Measurements from ENCODE around the gene KIF18B.

The KIF18B gene

DNA sequence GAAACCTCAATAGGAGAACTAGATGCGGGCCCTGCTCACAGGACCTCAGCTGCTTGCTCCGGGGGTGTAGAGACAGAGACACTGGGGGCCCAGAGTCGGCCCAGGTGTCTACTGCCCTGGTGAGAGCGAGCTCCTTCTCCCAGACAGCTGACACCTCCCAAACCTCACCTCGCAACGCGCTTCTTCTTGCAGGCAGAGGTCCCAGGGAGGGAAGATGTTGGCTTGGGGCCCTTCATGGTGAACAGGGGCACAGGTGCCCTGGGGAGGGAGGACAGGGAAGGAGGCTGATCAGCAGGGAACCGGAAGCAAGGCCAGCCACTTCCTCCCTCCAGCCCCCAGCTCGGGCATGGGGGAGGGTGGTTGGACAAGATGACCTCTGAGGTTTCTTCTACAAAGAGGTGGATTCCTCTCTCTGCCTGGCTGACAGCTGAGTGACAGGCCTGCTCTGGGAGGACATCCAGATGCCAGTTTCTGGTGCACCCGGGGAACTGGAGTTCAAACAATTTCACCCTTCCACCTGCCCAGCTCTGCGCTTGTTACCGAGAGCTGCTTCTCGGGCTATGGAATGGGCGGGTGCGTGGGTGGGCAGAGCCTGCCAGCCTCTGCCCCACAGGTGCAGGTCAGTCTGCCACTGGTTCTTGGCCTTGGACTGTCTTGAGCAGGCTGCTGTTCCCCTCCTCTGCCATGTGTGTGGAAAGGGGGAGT is 20.6 kb downstream of the KIF18B start:
- TF ChIP-seq, protein P1, sequence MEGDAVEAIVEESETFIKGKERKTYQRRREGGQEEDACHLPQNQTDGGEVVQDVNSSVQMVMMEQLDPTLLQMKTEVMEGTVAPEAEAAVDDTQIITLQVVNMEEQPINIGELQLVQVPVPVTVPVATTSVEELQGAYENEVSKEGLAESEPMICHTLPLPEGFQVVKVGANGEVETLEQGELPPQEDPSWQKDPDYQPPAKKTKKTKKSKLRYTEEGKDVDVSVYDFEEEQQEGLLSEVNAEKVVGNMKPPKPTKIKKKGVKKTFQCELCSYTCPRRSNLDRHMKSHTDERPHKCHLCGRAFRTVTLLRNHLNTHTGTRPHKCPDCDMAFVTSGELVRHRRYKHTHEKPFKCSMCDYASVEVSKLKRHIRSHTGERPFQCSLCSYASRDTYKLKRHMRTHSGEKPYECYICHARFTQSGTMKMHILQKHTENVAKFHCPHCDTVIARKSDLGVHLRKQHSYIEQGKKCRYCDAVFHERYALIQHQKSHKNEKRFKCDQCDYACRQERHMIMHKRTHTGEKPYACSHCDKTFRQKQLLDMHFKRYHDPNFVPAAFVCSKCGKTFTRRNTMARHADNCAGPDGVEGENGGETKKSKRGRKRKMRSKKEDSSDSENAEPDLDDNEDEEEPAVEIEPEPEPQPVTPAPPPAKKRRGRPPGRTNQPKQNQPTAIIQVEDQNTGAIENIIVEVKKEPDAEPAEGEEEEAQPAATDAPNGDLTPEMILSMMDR (IDR thresholded peaks at IDR 0.05; ENCODE audit: low read depth, low read length) = no peak
- no peak for DNase-seq (ENCODE audit: low read depth, low spot score)
- H3K4me3 ChIP-seq (ENCODE audit: low read depth, low read length) = no peak overlapping the region
- in situ Hi-C loops (cut with HindIII; ENCODE audit: low sequenced_read_pairs) = no loop called here

DNA sequence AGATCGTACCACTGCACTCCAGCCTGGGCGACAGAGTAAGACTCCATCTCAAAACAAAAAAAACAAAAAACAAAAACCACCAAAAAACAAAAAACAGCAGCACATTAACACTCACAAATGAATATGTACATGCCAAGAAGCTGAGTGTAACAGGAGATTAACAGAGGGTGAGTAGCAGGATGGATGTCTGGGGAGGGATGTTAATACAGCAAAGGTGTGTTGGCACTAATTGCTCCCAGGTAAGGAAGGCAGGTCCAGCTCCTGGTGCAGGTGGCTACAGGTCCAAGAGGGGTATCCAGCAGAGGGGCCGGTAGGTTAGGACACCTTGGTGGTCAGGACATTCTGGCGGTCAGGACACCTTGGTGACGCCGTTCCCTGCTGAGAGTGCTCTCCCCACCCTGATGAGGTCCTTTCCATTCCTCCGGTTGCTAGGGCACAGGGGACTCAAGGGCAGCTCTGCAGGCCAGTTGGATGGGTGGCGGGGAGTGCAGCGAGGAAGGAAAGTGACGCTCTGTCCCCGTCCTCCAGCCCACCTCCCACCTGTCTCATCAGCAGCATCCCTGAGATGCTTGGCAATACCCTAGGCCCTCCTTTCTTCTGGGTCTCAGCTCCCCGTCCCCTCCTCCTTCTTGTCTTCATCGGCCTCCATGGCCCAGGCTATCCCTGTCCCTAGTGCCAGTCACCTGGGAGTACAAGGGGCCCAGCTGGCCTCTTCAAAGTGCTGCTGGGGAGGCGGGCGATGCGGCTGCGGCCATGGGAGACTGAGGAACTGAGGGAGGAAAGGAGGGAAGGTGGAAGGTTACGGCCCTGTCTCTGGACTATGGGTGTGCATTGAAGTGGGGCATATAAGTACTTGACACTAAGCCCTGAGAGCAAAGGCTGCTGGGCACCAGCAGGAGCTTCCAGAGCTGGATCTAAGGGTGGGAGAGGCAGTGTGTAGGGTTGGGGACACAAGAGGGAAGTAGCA is 21.6 kb downstream of the KIF18B start:
- no peak for DNase-seq (ENCODE audit: low read depth, low spot score)
- TF ChIP-seq, protein P1 (IDR thresholded peaks at IDR 0.05; ENCODE audit: low read depth, low read length) = no peak
- in situ Hi-C loops (cut with HindIII; ENCODE audit: low sequenced_read_pairs) = no loop called here
- no peak overlapping the region for H3K4me3 ChIP-seq (ENCODE audit: low read depth, low read length)

DNA sequence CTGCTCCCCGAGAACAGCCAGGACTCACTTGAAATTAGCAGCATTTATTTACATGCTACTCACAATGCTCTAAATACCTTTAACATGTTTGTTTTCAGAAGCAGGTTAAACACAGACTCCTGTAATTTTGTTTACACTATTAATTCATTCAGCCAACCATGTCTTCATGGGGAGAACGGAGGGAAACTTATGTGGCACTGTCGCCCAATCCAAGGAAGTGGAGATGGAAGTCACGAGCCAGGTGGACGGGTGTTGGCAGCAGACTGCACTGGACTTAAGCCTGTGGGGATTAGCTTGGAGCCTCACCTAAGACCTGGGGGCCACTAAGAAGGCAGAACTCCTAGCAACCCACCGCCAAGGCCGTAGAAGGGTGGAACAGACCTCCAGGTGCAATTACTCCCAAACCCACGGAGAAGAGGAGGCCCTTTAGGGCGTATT is 23.4 kb downstream of the KIF18B start:
- DNase-seq (ENCODE audit: low read depth, low spot score) = no peak
- no peak overlapping the region for H3K4me3 ChIP-seq (ENCODE audit: low read depth, low read length)
- in situ Hi-C loops (cut with HindIII; ENCODE audit: low sequenced_read_pairs) = no loop called here
- TF ChIP-seq, protein P1 (IDR thresholded peaks at IDR 0.05; ENCODE audit: low read depth, low read length) = no peak

DNA sequence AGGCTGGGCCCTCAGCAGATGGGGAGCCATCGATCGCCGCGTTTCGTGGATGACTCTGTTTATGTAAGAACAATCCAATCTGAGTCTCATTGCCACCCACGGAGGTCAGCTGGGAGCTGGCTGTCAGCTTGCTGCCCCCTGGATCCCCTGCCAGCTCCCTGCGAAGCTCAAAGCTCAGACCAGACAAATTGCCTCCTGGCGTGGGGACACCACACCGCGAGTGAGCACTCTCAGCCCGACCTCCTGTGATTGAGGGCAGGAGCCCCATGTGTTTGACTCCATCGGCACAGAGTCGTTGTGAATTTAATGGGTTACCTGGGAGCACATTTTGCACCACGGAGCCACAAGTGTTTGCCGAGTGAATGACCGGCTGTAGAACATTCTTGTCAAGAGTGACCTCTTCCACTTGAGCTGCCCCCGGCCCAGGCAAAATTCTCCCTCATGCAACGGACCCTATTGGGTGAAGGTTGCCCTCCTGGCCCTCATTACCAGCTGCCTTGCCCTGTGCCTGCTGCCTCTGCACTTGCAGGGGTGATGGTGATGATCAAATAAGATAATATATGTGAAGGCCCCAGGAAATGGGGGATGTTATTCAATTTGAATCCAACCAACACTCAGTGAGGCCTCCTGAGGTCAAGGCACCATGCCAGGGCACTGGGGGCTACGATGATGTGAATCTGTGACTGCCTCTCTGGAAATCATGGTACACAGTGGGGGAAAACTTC is 24.7 kb downstream of the KIF18B start:
- TF ChIP-seq, protein P1 (IDR thresholded peaks at IDR 0.05; ENCODE audit: low read depth, low read length) = no peak
- in situ Hi-C loops (cut with HindIII; ENCODE audit: low sequenced_read_pairs) = no loop called here
- H3K4me3 ChIP-seq (ENCODE audit: low read depth, low read length) = no peak overlapping the region
- DNase-seq (ENCODE audit: low read depth, low spot score) = no peak

DNA sequence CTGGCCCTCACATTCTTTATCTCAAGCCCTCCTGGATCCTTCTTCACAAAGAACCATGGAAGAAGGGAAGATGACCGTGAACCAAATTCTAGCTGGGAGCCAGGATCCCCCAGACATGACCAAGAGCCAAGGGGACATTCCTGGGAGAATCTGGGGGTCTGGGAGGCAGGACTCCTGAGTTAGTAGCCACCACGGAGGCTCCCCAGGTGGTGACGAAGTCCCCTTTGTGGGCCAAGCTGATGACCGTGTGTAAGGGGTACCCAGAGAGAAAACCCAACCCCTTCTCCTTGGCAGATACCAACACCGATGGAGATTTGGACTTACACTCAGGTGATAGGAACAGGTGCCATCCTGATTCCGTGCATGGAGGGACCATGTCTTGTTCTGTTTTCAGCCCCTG is 25.4 kb downstream of the KIF18B start:
- no peak for DNase-seq (ENCODE audit: low read depth, low spot score)
- TF ChIP-seq, protein P1 (IDR thresholded peaks at IDR 0.05; ENCODE audit: low read depth, low read length) = no peak
- in situ Hi-C loops (cut with HindIII; ENCODE audit: low sequenced_read_pairs) = no loop called here
- no peak overlapping the region for H3K4me3 ChIP-seq (ENCODE audit: low read depth, low read length)

Data from astrocyte of the spinal cord (primary cell).